NCI-H128 (cell line): Measurements from ENCODE around the gene BARX1.

Experiments used
- DNase-seq: peaks from one replicate; lab custom pipeline; 2025; ENCODE audit not compliant: unreplicated experiment; lab: John Stamatoyannopoulos, UW

BARX1 gene

GRCh38 chr9:93922535-93922934, 32.6 kb downstream of the BARX1 start:
- no peak for DNase-seq

- no peak for DNase-seq
Observed at GRCh38 chr9:93920131-93920800, 34.9 kb downstream of the BARX1 start.

GRCh38 chr9:93918061-93918460, 37.1 kb downstream of the BARX1 start:
- DNase-seq = no peak

GRCh38 chr9:93917121-93917853, 37.9 kb downstream of the BARX1 start:
- DNase-seq = no peak

- no peak for DNase-seq
Observed at GRCh38 chr9:93916358-93916757, 38.8 kb downstream of the BARX1 start.

- no peak for DNase-seq
Observed at GRCh38 chr9:93911801-93912554, 43.2 kb downstream of the BARX1 start.

GRCh38 chr9:93911136-93911745, 43.9 kb downstream of the BARX1 start:
- no peak for DNase-seq

- no peak for DNase-seq
Observed at GRCh38 chr9:93910598-93910997, 44.6 kb downstream of the BARX1 start.

GRCh38 chr9:93910196-93910595, 45.0 kb downstream of the BARX1 start:
- no peak for DNase-seq

- DNase-seq = no peak
Observed at GRCh38 chr9:93909242-93909616, 45.9 kb downstream of the BARX1 start.

- peak; percentile 16 for DNase-seq
Observed at GRCh38 chr9:93908591-93909241, 46.4 kb downstream of the BARX1 start.

- DNase-seq = no peak
Observed at GRCh38 chr9:93907551-93908199, 47.5 kb downstream of the BARX1 start.

GRCh38 chr9:93906195-93906880, 48.8 kb downstream of the BARX1 start:
- no peak for DNase-seq

- no peak for DNase-seq
Observed at GRCh38 chr9:93905473-93906133, 49.6 kb downstream of the BARX1 start.

- no peak for DNase-seq
Observed at GRCh38 chr9:93904649-93905472, 50.3 kb downstream of the BARX1 start.

GRCh38 chr9:93903886-93904648, 51.1 kb downstream of the BARX1 start:
- no peak for DNase-seq

GRCh38 chr9:93902780-93903655, 52.1 kb downstream of the BARX1 start:
- no peak for DNase-seq
